GM21737 (cell line): ENCODE data around the gene RIBC2.

ENCODE experiments used
- ATAC-seq: cut with Tn5 transposase; IDR thresholded peaks from one replicate; pipeline ENCODE4 v1.9.1; 2021; ENCODE audit warnings: mild to moderate bottlenecking, moderate library complexity; ENCODE audit not compliant: unreplicated experiment

RIBC2 gene

GRCh38 chr22:45470871-45471270 is 57.4 kb downstream of the RIBC2 start:
- no peak for ATAC-seq

- no peak for ATAC-seq
Observed at GRCh38 chr22:45472426-45472825, 58.9 kb downstream of the RIBC2 start.

- no peak for ATAC-seq
Observed at GRCh38 chr22:45473626-45474237, 60.2 kb downstream of the RIBC2 start.

- ATAC-seq, result no peak
Observed at GRCh38 chr22:45475063-45475747, 61.7 kb downstream of the RIBC2 start.

GRCh38 chr22:45475851-45476514 is 62.5 kb downstream of the RIBC2 start:
- ATAC-seq, result no peak

- no peak for ATAC-seq
Observed at GRCh38 chr22:45476814-45477213, 63.3 kb downstream of the RIBC2 start.

- no peak for ATAC-seq
Observed at GRCh38 chr22:45477366-45478107, 64.0 kb downstream of the RIBC2 start.

- ATAC-seq, result no peak
Observed at GRCh38 chr22:45478108-45478771, 64.7 kb downstream of the RIBC2 start.

GRCh38 chr22:45480717-45481116 is 67.2 kb downstream of the RIBC2 start:
- ATAC-seq, result no peak

- no peak for ATAC-seq
Observed at GRCh38 chr22:45481661-45482060, 68.2 kb downstream of the RIBC2 start.
